ENCODE measurements around the gene DNLZ. TPM values are rescaled to one million over a fixed set of nuclear protein-coding genes. Genes with fewer than 3 reads are reported as not detected.
A peak's percentile ranks its signal among the peaks of the same experiment; 100 is the strongest.

DNLZ gene
- total and polyA plus RNA-seq, 2 donors (not counting 1 experiment from before 2014, with no cell fraction given), result 23.0 to 42.0 TPM

DNA sequence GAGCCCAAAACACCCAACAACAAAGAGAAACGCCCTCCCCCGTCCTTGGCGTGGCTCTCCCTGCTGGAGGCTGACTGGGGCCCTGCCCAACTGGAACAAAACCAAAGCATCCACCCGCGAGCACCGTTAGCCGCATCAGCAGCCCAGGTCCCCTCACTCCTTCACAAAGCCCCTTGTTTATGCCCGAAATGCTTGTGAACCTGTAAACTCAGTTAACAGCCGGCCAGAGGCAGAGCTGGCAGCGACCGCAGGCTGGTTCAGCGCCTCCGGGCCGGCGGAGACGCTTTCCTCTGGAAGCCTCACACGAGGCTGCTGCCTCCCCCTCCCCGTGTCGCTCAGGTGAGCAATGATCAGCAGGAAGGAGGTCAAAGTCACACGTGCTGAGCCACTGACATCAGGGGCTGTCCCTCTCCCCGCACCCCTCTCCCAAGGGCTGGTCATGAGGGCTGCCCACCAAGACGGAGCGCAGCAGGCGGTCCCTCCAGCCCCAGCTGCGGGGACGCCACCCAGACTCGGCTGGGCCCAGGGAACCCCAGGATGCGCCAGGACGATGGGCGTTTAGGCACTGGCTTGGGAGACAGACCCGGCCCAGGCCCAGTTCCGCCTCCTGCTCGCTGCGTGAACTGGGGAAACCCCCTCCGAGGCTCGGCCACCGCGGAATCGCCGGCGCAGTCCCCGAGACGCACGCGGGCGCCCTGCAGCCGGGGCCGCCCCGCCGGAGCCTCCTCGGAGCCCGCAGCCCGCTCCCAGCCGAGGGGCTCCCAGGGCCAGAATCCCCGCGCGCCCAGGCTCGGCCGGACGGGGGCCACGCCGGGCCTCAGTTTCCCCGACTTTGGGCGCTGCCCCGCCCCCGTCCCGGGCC lies 35.9 kb upstream of the DNLZ start:
- peaks cover 29 to 32% of the 10 kb centered on the region in 2 donors for H3K4me1 ChIP-seq (ENCODE audit: control insufficient read depth in 2 of 2, insufficient read depth in 2 of 2, low read length in 2 of 2)
- H3K9me3 Mint-ChIP-seq (ENCODE audit: insufficient read depth), result no peaks in the 10 kb centered on the region
- CTCF ChIA-PET, result interaction anchor here (2.5 kb wide), 1 partner anchor 10 kb away, joined by 16 read pairs; the partner anchor contains the start of genes ENTR1 and PMPCA
- peak overlapping the region; percentile 70 for H3K27ac Mint-ChIP-seq
- H3K36me3 ChIP-seq (replicated peaks in 1 of 2; ENCODE audit: control extremely low read depth in 1 of 2, control insufficient read depth in 1 of 2, extremely low read depth in 1 of 2, insufficient read depth in 2 of 2, low read length in 1 of 2), result peaks cover 3 to 36% of the 10 kb centered on the region in 2 experiments
- 3% methylated on average over 67 of the region's 67 CpGs for WGBS (ENCODE audit: insufficient coverage)
- peak; percentile 12 for ATAC-seq (ENCODE audit: low read depth)
- POLR2A ChIA-PET, result interaction anchor here (1.6 kb wide), 1 partner anchor 12 kb away, joined by 3 read pairs; no protein-coding TSS in a partner anchor
- H3K9me3 ChIP-seq (ENCODE audit: control extremely low read depth in 1 of 3, control insufficient read depth in 2 of 3, insufficient read depth in 1 of 3, low read length in 2 of 3), result no peaks in the 10 kb centered on the region
- H3K4me1 Mint-ChIP-seq, result peaks cover 35% of the 10 kb centered on the region
- H3K27ac ChIP-seq (ENCODE audit: low read length in 2 of 2), result peak overlapping the region in 1 of 2 donors; percentile 54
- H3K27me3 Mint-ChIP-seq, result no peaks in the 10 kb centered on the region
- H2AFZ ChIP-seq (ENCODE audit: insufficient read depth, low read depth, low read length, poor library complexity, severe bottlenecking), result peak overlapping the region; percentile 83
- H3K27me3 ChIP-seq (replicated peaks in 1 of 4; ENCODE audit: control extremely low read depth in 1 of 4, control insufficient read depth in 3 of 4, insufficient read depth in 4 of 4, low read length in 3 of 4), result no peaks in the 10 kb centered on the region
- TF ChIP-seq EZH2 (IDR thresholded peaks at IDR 0.05; ENCODE audit: borderline replicate concordance, insufficient read depth, low read depth, low read length, poor library complexity, severe bottlenecking), result no peak
- TF ChIP-seq CTCF (IDR thresholded peaks at IDR 0.05), result no peak
- H4K20me1 ChIP-seq (ENCODE audit: control insufficient read depth, insufficient read depth, low read length, poor library complexity, severe bottlenecking), result peaks cover 25% of the 10 kb centered on the region
- peaks cover 51% of the 10 kb centered on the region for H3K79me2 ChIP-seq (ENCODE audit: control insufficient read depth, insufficient read depth, low read length)
- H3K4me3 ChIP-seq (ENCODE audit: control extremely low read depth in 1 of 5, extremely low read depth in 1 of 5, insufficient read depth in 1 of 5, low read depth in 2 of 5, low read length in 4 of 5), result peak overlapping the region; percentile 30 to 83 (median 76)
- peak overlapping the region; percentile 89 for H3K4me3 Mint-ChIP-seq
- peak overlapping the region; percentile 82 for H3K4me2 ChIP-seq (replicated peaks; ENCODE audit: low read depth, low read length, poor library complexity, severe bottlenecking)
- H3K9ac ChIP-seq (ENCODE audit: low read length), result peak overlapping the region; percentile 70
- peak; percentile 67 for DNase-seq
- intact Hi-C loops (cut with micrococcal nuclease), result loop anchor here (1.0 to 5.0 kb wide), 9 partner anchors 11 to 433 kb away; partner anchors contain the start of genes DNLZ, ENTR1, INPP5E and PMPCA

DNA sequence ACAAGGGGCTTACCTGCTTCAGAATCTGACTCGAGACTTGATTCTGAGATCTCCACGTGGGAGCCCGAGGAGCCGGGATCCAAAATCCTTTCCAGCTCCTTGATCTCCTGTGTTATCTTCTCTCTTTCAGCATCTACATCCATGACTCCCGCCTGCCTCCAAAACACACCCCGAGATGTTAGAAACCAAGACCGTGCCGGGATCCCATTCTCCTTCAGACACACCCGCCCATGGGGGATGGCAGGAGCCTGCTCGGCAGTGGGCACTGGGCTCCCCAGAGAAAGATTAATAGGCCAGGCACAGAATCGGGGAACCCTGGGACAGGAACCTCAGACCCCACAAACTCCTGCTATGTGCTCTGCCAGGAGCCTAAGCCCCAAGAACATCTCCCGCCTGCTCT lies 34.7 kb upstream of the DNLZ start:
- ATAC-seq (ENCODE audit: low read depth) (no peak), DNase-seq (no peak)
- H3K27ac ChIP-seq (ENCODE audit: low read length in 2 of 2), result no peak overlapping the region
- H3K4me2 ChIP-seq (replicated peaks; ENCODE audit: low read depth, low read length, poor library complexity, severe bottlenecking), result peak overlapping the region; percentile 82
- H2AFZ ChIP-seq (ENCODE audit: insufficient read depth, low read depth, low read length, poor library complexity, severe bottlenecking), result no peak overlapping the region
- Mint-ChIP-seq H3K9me3 (ENCODE audit: insufficient read depth) (no peaks in the 10 kb centered on the region), H3K4me3 (peak overlapping the region; percentile 89), H3K27me3 (no peaks in the 10 kb centered on the region), H3K27ac (peak overlapping the region; percentile 10), H3K4me1 (peaks cover 24% of the 10 kb centered on the region)
- H3K36me3 ChIP-seq (replicated peaks in 1 of 2; ENCODE audit: control extremely low read depth in 1 of 2, control insufficient read depth in 1 of 2, extremely low read depth in 1 of 2, insufficient read depth in 2 of 2, low read length in 1 of 2), result peaks cover 3 to 47% of the 10 kb centered on the region in 2 experiments
- H3K9ac ChIP-seq (ENCODE audit: low read length), result no peak overlapping the region
- H3K4me3 ChIP-seq (ENCODE audit: control extremely low read depth in 1 of 5, extremely low read depth in 1 of 5, insufficient read depth in 1 of 5, low read depth in 2 of 5, low read length in 4 of 5), result no peak overlapping the region
- ChIA-PET POLR2A (no interaction called here), CTCF (no interaction called here)
- no peaks in the 10 kb centered on the region for H3K9me3 ChIP-seq (ENCODE audit: control extremely low read depth in 1 of 3, control insufficient read depth in 2 of 3, insufficient read depth in 1 of 3, low read length in 2 of 3)
- no peak for TF ChIP-seq EZH2 (IDR thresholded peaks at IDR 0.05; ENCODE audit: borderline replicate concordance, insufficient read depth, low read depth, low read length, poor library complexity, severe bottlenecking)
- TF ChIP-seq CTCF (IDR thresholded peaks at IDR 0.05), result no peak
- no peaks in the 10 kb centered on the region for H3K27me3 ChIP-seq (replicated peaks in 1 of 4; ENCODE audit: control extremely low read depth in 1 of 4, control insufficient read depth in 3 of 4, insufficient read depth in 4 of 4, low read length in 3 of 4)
- peaks cover 50% of the 10 kb centered on the region for H3K79me2 ChIP-seq (ENCODE audit: control insufficient read depth, insufficient read depth, low read length)
- peaks cover 18 to 21% of the 10 kb centered on the region in 2 donors for H3K4me1 ChIP-seq (ENCODE audit: control insufficient read depth in 2 of 2, insufficient read depth in 2 of 2, low read length in 2 of 2)
- H4K20me1 ChIP-seq (ENCODE audit: control insufficient read depth, insufficient read depth, low read length, poor library complexity, severe bottlenecking), result peaks cover 25% of the 10 kb centered on the region
- 97% methylated on average over 12 of the region's 12 CpGs for WGBS (ENCODE audit: insufficient coverage)
- intact Hi-C loops (cut with micrococcal nuclease), result no loop called here
